NCI-H2196 (cell line): ENCODE results near the gene WNT16.

Source experiments
- DNase-seq: peaks from one replicate; lab custom pipeline; 2025; ENCODE audit not compliant: unreplicated experiment; lab: John Stamatoyannopoulos, UW

WNT16 gene

DNA sequence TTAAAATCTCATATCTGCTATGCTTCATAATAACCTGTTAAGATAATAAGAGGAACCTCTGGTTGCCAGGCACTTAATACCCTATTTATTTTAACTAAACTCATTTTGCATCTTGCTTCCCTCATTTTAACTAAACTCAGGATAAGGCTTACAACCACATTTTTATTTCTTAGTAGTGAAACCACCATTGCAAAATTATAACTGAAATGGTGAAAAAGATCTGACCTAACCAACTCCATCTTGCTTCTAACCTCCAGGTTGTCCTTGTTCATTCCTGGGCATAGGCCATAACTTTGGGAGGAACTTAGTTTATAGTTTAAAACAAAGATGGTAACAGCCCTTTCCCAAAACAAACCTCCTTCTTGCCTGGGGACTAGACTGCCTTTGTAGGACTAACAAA is 61.3 kb downstream of the WNT16 start:
- no peak for DNase-seq

GRCh38 chr7:121390617-121391016 is 61.8 kb downstream of the WNT16 start:
- DNase-seq, result no peak
